H1 (cell line): ENCODE results near the gene GP9. TPM values are rescaled to one million over a fixed set of nuclear protein-coding genes. Genes with fewer than 3 reads are reported as not detected.
"Not testable (repeated sequence)": the region's sequence is repeated elsewhere in the genome, so short reads cannot be mapped to it uniquely, and the experiment has no call there.

Experiments
- CTCF ChIA-PET: fragments of 300-600 bp; sonication (Branson Sonifier 250); formaldehyde crosslinking; loops from one replicate; lab custom pipeline; 2021; ENCODE audit not compliant: partially characterized antibody; lab: Charles Lee
- POLR2A ChIA-PET: fragments of 300-600 bp; sonication (Branson Sonifier 250); formaldehyde crosslinking; loops from one replicate; lab custom pipeline; 2021; ENCODE audit warnings: inconsistent platforms; ENCODE audit not compliant: partially characterized antibody; lab: Charles Lee
- DNase-seq, 2 experiments: peaks; one replicate each; pipeline versions ENCODE4 v3.0.0 to v3.0.0-alpha.2; 2010 to 2022; ENCODE audit warnings: low spot score in 2 of 2, low read depth in 1 of 2, mixed read lengths in 1 of 2
- FAIRE-seq: peaks from 2 replicates; lab custom pipeline; 2011; peaks lifted over from hg19 to GRCh38; lab: Jason Lieb, UNC
- H2AFZ ChIP-seq: 2 replicates; pipeline ENCODE4 v1.8.1; 2012; ENCODE audit warnings: low read length, inconsistent platforms
- H2AK5ac ChIP-seq: 2 replicates; pipeline ENCODE4 v1.6.1; 2013; ENCODE audit warnings: low read depth, low read length
- H2BK120ac ChIP-seq: replicated peaks from 2 replicates; pipeline ENCODE3; 2013; ENCODE audit warnings: low read depth, low read length, inconsistent platforms
- H2BK12ac ChIP-seq: 2 replicates; pipeline ENCODE4 v1.6.1; 2013; ENCODE audit warnings: low read depth, low read length
- H2BK15ac ChIP-seq: 2 replicates; pipeline ENCODE4 v1.6.1; 2013; ENCODE audit warnings: low read length
- H2BK20ac ChIP-seq: 2 replicates; pipeline ENCODE4 v1.6.1; 2013; ENCODE audit warnings: low read length
- H2BK5ac ChIP-seq: 2 replicates; pipeline ENCODE4 v1.6.1; 2013; ENCODE audit warnings: low read depth, low read length
- H3K14ac ChIP-seq: 2 replicates; pipeline ENCODE4 v1.6.1; 2013; ENCODE audit warnings: inconsistent platforms; ENCODE audit not compliant: insufficient read length
- H3K18ac ChIP-seq: 2 replicates; pipeline ENCODE4 v1.6.1; 2013; ENCODE audit warnings: low read length; ENCODE audit errors: extremely low read depth
- H3K23ac ChIP-seq: 2 replicates; pipeline ENCODE4 v1.6.1; 2013; ENCODE audit warnings: inconsistent platforms; ENCODE audit not compliant: insufficient read length
- H3K23me2 ChIP-seq: 2 replicates; pipeline ENCODE4 v1.6.1; 2013; ENCODE audit warnings: low read depth, low read length
- H3K27ac ChIP-seq: 2 replicates; pipeline ENCODE4 v1.6.1; 2011; ENCODE audit warnings: low read depth, low read length, inconsistent platforms
- H3K27me3 ChIP-seq, 4 experiments: replicated peaks in 1 of 4; 1 replicate in 1 of 4; 2 replicates in 3 of 4; pipeline versions ENCODE4 v1.6.1 to v1.8.1; 2011 to 2013; ENCODE audit warnings: low read length in 3 of 4, mild to moderate bottlenecking in 3 of 4, inconsistent platforms in 2 of 4, mixed read lengths in 2 of 4, moderate library complexity in 1 of 4; ENCODE audit not compliant: control insufficient read depth in 3 of 4, insufficient read depth in 3 of 4; ENCODE audit errors: extremely low read depth in 1 of 4
- H3K36me3 ChIP-seq, 4 experiments: 2 replicates each; pipeline versions ENCODE4 v1.6.1 to v1.8.1; 2011 to 2013; ENCODE audit warnings: mild to moderate bottlenecking in 4 of 4, low read length in 3 of 4, moderate library complexity in 2 of 4, control low read depth in 1 of 4, inconsistent platforms in 1 of 4; ENCODE audit not compliant: insufficient read depth in 4 of 4, control insufficient read depth in 2 of 4
- H3K4ac ChIP-seq: replicated peaks from 2 replicates; pipeline ENCODE3; 2013; ENCODE audit warnings: low read length, low read depth, mixed read lengths, inconsistent platforms; ENCODE audit not compliant: insufficient read length
- H3K4me1 ChIP-seq, 4 experiments: replicated peaks in 1 of 4; 1 replicate in 1 of 4; 2 replicates in 3 of 4; pipeline versions ENCODE4 v1.6.1 to v1.8.1; 2011 to 2013; ENCODE audit warnings: low read length in 3 of 4, inconsistent platforms in 2 of 4, mixed read lengths in 1 of 4; ENCODE audit not compliant: insufficient read depth in 4 of 4, control insufficient read depth in 3 of 4
- H3K4me2 ChIP-seq, 2 experiments: 2 replicates each; pipeline versions ENCODE4 v1.6.1 to v1.8.1; 2011 to 2013; ENCODE audit warnings: low read depth in 2 of 2, low read length in 2 of 2, control low read depth in 1 of 2, inconsistent platforms in 1 of 2, mild to moderate bottlenecking in 1 of 2; ENCODE audit not compliant: insufficient read depth in 1 of 2
- H3K4me3 ChIP-seq, 4 experiments: fragments of 200-600, 300-600 bp in 1 of 4; sonication (generic), shearing (Covaris generic), sonication (Bioruptor Twin) in 1 of 4; 2 replicates each; pipeline versions ENCODE4 v1.5.1 to v1.8.1; 2011 to 2016; ENCODE audit warnings: low read length in 4 of 4, low read depth in 3 of 4, control low read depth in 2 of 4, inconsistent platforms in 2 of 4, mild to moderate bottlenecking in 2 of 4, mixed read lengths in 1 of 4, moderate library complexity in 1 of 4; ENCODE audit not compliant: insufficient read depth in 2 of 4; ENCODE audit errors: extremely low read depth in 1 of 4
- H3K56ac ChIP-seq: replicated peaks from 2 replicates; pipeline ENCODE3; 2013; ENCODE audit warnings: low read depth, mild to moderate bottlenecking, mixed read lengths, low read length, inconsistent platforms; ENCODE audit not compliant: insufficient read length
- H3K79me1 ChIP-seq: 2 replicates; pipeline ENCODE4 v1.6.1; 2013; ENCODE audit warnings: low read depth, low read length, control low read depth
- H3K79me2 ChIP-seq, 2 experiments: 2 replicates each; pipeline versions ENCODE4 v1.6.1 to v1.8.1; 2012 to 2013; ENCODE audit warnings: low read length in 2 of 2, mild to moderate bottlenecking in 2 of 2, inconsistent platforms in 1 of 2; ENCODE audit not compliant: insufficient read depth in 2 of 2, control insufficient read depth in 1 of 2
- H3K9ac ChIP-seq, 4 experiments: replicated peaks in 1 of 4; 1 replicate in 1 of 4; 2 replicates in 3 of 4; pipeline versions ENCODE4 v1.6.1 to v1.8.1; 2011 to 2013; ENCODE audit warnings: low read depth in 3 of 4, low read length in 3 of 4, control low read depth in 2 of 4, mild to moderate bottlenecking in 2 of 4, moderate library complexity in 2 of 4, inconsistent platforms in 1 of 4; ENCODE audit errors: extremely low read depth in 1 of 4
- H3K9me3 ChIP-seq, 2 experiments: 2 replicates each; pipeline versions ENCODE4 v1.6.1 to v1.8.1; 2012 to 2013; ENCODE audit warnings: mild to moderate bottlenecking in 2 of 2, moderate library complexity in 2 of 2, control low read depth in 1 of 2, inconsistent platforms in 1 of 2, low read depth in 1 of 2, low read length in 1 of 2, mixed read lengths in 1 of 2; ENCODE audit not compliant: insufficient read depth in 2 of 2
- H4K20me1 ChIP-seq, 2 experiments: replicated peaks in 1 of 2; 2 replicates each; pipeline versions ENCODE3 to v1.8.1; 2011 to 2013; ENCODE audit warnings: inconsistent platforms in 2 of 2, low read length in 2 of 2, mild to moderate bottlenecking in 1 of 2; ENCODE audit not compliant: insufficient read depth in 2 of 2, control insufficient read depth in 1 of 2
- H4K5ac ChIP-seq: 2 replicates; pipeline ENCODE4 v1.6.1; 2013; ENCODE audit warnings: low read length, low read depth, mixed read lengths, inconsistent platforms; ENCODE audit not compliant: insufficient read length
- H4K8ac ChIP-seq: 2 replicates; pipeline ENCODE4 v1.8.0; 2013; ENCODE audit warnings: mild to moderate bottlenecking, moderate library complexity, low read length, inconsistent platforms; ENCODE audit not compliant: insufficient read depth; ENCODE audit errors: extremely low read depth
- H4K91ac ChIP-seq: replicated peaks from 2 replicates; pipeline ENCODE3; 2013; ENCODE audit warnings: low read length, mixed read lengths, inconsistent platforms; ENCODE audit not compliant: insufficient read length
- WGBS, 2 experiments: shearing (Covaris generic) in 1 of 2; methylation state at CpG; one replicate each; pipeline versions ENCODE4 v1.1.6 to v1.1.7; 2013 to 2015; ENCODE audit warnings: low lambda C conversion rate in 2 of 2, mixed read lengths in 2 of 2, inconsistent platforms in 1 of 2, low coverage in 1 of 2, missing lambda C conversion rate in 1 of 2; ENCODE audit not compliant: insufficient replicate concordance in 2 of 2, insufficient coverage in 1 of 2, insufficient read length in 1 of 2; ENCODE audit errors: extremely low coverage in 1 of 2, missing lambda C conversion rate in 1 of 2; 5-methylcytosine and 5-hydroxymethylcytosine counted together
- polyA plus RNA-seq, 7 experiments: library from polyadenylated mRNA; depleted of rRNA in 3 of 7; stranded (reverse) in 5 of 7; unstranded in 2 of 7; fragments of >200 nt in 5 of 7; fragments of 200-250 nt in 2 of 7; gene quantifications; 1 replicate in 5 of 7; 2 replicates in 1 of 7; 4 replicates in 1 of 7; pipeline versions ENCODE4 v1.2.1 to v1.2.3, GENCODE V29; 2011 to 2013; ENCODE audit warnings: missing spikeins in 2 of 7, mixed read lengths in 2 of 7
- total RNA-seq: library from RNA; stranded (reverse); fragmentation: NEBNext Ultra II Directional; extraction: Animal tissue kit (Norgen Biotek cat#: 25700); gene quantifications from 2 replicates; pipeline ENCODE4 v1.2.1, GENCODE V29; 2021

GP9 gene
- total and polyA plus RNA-seq, 2 of the 8 experiments (the other 6 are each of a cell fraction or from before 2014, with no cell fraction given): not detected

GRCh38 chr3:129069313-129070085 lies 8.9 kb downstream of the GP9 start:
- H3K56ac ChIP-seq, H3K79me2 ChIP-seq, H3K23ac ChIP-seq, H3K9me3 ChIP-seq, H2BK12ac ChIP-seq, H2BK15ac ChIP-seq, H2BK5ac ChIP-seq, H3K27ac ChIP-seq, H2BK120ac ChIP-seq, H4K8ac ChIP-seq, H3K4ac ChIP-seq, H2AK5ac ChIP-seq, H2AFZ ChIP-seq, H3K23me2 ChIP-seq, H3K4me3 ChIP-seq, H2BK20ac ChIP-seq, H3K18ac ChIP-seq, H4K5ac ChIP-seq, H3K9ac ChIP-seq, H4K91ac ChIP-seq, H3K14ac ChIP-seq, H3K4me1 ChIP-seq, H3K4me2 ChIP-seq, H3K79me1 ChIP-seq, H4K20me1 ChIP-seq, H3K27me3 ChIP-seq, DNase-seq, FAIRE-seq, H3K36me3 ChIP-seq: not testable (repeated sequence)
- POLR2A ChIA-PET: interaction anchor here (0.5 to 1.7 kb wide), 8 partner anchors 9 to 180 kb away, joined by 3 to 5 read pairs (median 4); partner anchors contain the start of genes COPG1, GP9 and RAB43
- WGBS, 2 experiments: 90% methylated on average over 13 of the region's 13 CpGs; no CpG with 5 or more reads in 1 of the 2 experiments
- CTCF ChIA-PET: interaction anchor here (0.8 to 14.9 kb wide), 12 partner anchors 13 to 176 kb away, joined by 3 to 210 read pairs (median 3); partner anchors contain the start of genes CFAP92 and GP9
